ENCODE results near the gene GNAL.

GRCh38 chr18:11749305-11749704 lies 60.2 kb downstream of the GNAL start:
- TF ChIP-seq CTCF (IDR thresholded peaks at IDR 0.05) = no peak
- no peak for TF ChIP-seq POLR2AphosphoS5 (IDR thresholded peaks at IDR 0.05)
